HEK293T (cell line): Measurements from ENCODE around the gene DCAF8.

Experiments used
- CTCF ChIA-PET: fragments of 350-600 bp; formaldehyde crosslinking; extraction: SDS; loops from one replicate; lab custom pipeline; 2021; ENCODE audit warnings: antibody characterized with exemption, inconsistent platforms; lab: Yijun Ruan, JAX
- POLR2A ChIA-PET: fragments of 350-600 bp; formaldehyde crosslinking; extraction: SDS; loops from one replicate; lab custom pipeline; 2020; ENCODE audit warnings: antibody characterized with exemption, inconsistent platforms; lab: Yijun Ruan, JAX
- DNase-seq: peaks from one replicate; pipeline ENCODE4 v3.0.0; 2012; ENCODE audit warnings: mixed read lengths; ENCODE audit errors: extremely low spot score
- ARNT ChIP-seq: fragments of 450-650 bp; IDR thresholded peaks from 2 replicates; pipeline ENCODE4 v1.6.1; 2017; ENCODE audit warnings: mild to moderate bottlenecking
- BHLHE40 ChIP-seq: fragments of 450-650 bp; IDR thresholded peaks from 2 replicates; pipeline ENCODE4 v1.6.1; 2016; ENCODE audit warnings: mild to moderate bottlenecking, moderate library complexity, borderline replicate concordance
- CTBP1 ChIP-seq: fragments of 450-650 bp; IDR thresholded peaks from 2 replicates; pipeline ENCODE4 v1.6.1; 2016; ENCODE audit warnings: borderline replicate concordance
- ELF4 ChIP-seq: fragments of 450-650 bp; IDR thresholded peaks from 2 replicates; pipeline ENCODE4 v1.6.1; 2017; ENCODE audit warnings: antibody characterized with exemption
- FOXA1 ChIP-seq: fragments of 450-650 bp; IDR thresholded peaks from 2 replicates; pipeline ENCODE4 v1.6.1; 2016; ENCODE audit warnings: mild to moderate bottlenecking
- FOXK2 ChIP-seq: fragments of 450-650 bp; IDR thresholded peaks from 2 replicates; pipeline ENCODE4 v1.6.1; 2016; ENCODE audit warnings: mild to moderate bottlenecking
- FOXM1 ChIP-seq: fragments of 450-650 bp; IDR thresholded peaks from 2 replicates; pipeline ENCODE4 v1.6.1; 2017; ENCODE audit warnings: mild to moderate bottlenecking, borderline replicate concordance
- HDGF ChIP-seq: fragments of 450-650 bp; IDR thresholded peaks from 2 replicates; pipeline ENCODE4 v1.6.1; 2017; ENCODE audit warnings: antibody characterized with exemption, borderline replicate concordance
- L3MBTL2 ChIP-seq: fragments of 450-650 bp; conservative IDR thresholded peaks from 2 replicates; pipeline ENCODE4 v1.6.1; 2016; ENCODE audit warnings: mild to moderate bottlenecking
- LEF1 ChIP-seq: fragments of 450-650 bp; IDR thresholded peaks from 2 replicates; pipeline ENCODE4 v1.6.1; 2017; ENCODE audit warnings: mild to moderate bottlenecking, borderline replicate concordance
- NFRKB ChIP-seq: fragments of 450-650 bp; IDR thresholded peaks from 2 replicates; pipeline ENCODE4 v1.6.1; 2016; ENCODE audit warnings: mild to moderate bottlenecking, moderate library complexity
- SP1 ChIP-seq: fragments of 450-650 bp; IDR thresholded peaks from 2 replicates; pipeline ENCODE4 v1.6.1; 2017
- SUZ12 ChIP-seq: fragments of 450-650 bp; IDR thresholded peaks from 2 replicates; pipeline ENCODE4 v1.6.1; 2016; ENCODE audit warnings: mild to moderate bottlenecking
- TARDBP ChIP-seq: fragments of 450-650 bp; IDR thresholded peaks from 2 replicates; pipeline ENCODE4 v1.6.1; 2016
- ZNF384 ChIP-seq: fragments of 450-650 bp; IDR thresholded peaks from 2 replicates; pipeline ENCODE4 v1.6.1; 2016
- TF ChIP-seq, protein P1 (sequence below): fragments of 450-650 bp; IDR thresholded peaks from 2 replicates; pipeline ENCODE4 v1.6.1; 2016

The DCAF8 gene

DNA sequence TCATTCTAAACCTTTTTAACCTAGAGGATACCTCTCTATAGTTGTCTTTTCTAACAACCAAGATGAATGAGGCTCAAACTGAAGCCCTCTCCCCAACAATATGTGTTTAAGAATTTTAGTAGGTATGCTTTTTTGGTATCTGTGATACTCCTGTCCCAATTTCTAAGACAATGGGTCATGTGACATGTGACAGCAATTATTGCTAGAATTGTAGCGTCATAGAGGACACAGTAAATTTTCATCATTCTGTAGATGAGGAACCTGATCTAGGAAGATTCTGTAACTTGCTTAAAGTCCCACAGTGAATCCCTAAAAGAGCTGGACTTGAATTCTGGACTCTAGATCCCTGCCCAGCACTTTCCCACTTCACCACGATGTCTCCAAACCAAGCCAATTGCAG is 83.6 kb downstream of the DCAF8 start:
- no peak for TF ChIP-seq ARNT
- no peak for TF ChIP-seq SUZ12
- TF ChIP-seq CTBP1, result no peak
- TF ChIP-seq L3MBTL2, result no peak
- TF ChIP-seq NFRKB, result no peak
- no peak for TF ChIP-seq ZNF384
- no peak for TF ChIP-seq FOXM1
- no peak for TF ChIP-seq BHLHE40
- no peak for TF ChIP-seq ELF4
- ChIA-PET CTCF (no interaction called here), POLR2A (no interaction called here)
- DNase-seq, result no peak

DNA sequence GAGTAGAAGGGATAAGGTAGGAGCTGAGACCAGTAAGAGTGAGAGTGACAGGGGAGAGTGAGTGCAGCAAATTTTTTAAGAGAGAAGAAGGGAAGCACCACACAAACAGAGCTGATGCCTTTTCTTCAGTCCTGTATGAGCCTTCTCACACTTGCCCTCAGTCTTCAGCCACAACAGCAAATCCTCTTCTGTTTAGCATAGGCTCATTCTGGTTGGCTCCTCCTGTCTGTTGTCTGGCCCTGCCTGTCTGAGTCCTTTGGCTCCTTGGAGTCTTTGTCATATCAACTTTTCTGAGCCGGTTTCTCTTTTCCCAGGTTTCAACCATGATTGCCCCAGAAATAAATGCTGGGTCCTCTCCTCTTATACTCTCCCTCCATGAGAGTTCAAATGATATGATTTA is 84.7 kb downstream of the DCAF8 start:
- POLR2A ChIA-PET, result no interaction called here
- TF ChIP-seq NFRKB, result no peak
- CTCF ChIA-PET, result interaction anchor here (1.1 kb wide), 1 partner anchor 131 kb away, joined by 3 read pairs; no protein-coding TSS in a partner anchor
- no peak for DNase-seq

GRCh38 chr1:160177231-160177630 is 85.1 kb downstream of the DCAF8 start:
- POLR2A ChIA-PET, result no interaction called here
- no peak for DNase-seq
- CTCF ChIA-PET, result interaction anchor here (1.1 kb wide), 1 partner anchor 131 kb away, joined by 3 read pairs; no protein-coding TSS in a partner anchor
- no peak for TF ChIP-seq HDGF
- no peak for TF ChIP-seq BHLHE40
- no peak for TF ChIP-seq SUZ12
- no peak for TF ChIP-seq NFRKB
- TF ChIP-seq FOXM1, result no peak
- TF ChIP-seq TARDBP, result no peak
- TF ChIP-seq LEF1, result no peak
- TF ChIP-seq SP1, result no peak
- no peak for TF ChIP-seq L3MBTL2
- no peak for TF ChIP-seq FOXK2
- no peak for TF ChIP-seq CTBP1
- TF ChIP-seq, protein P1, sequence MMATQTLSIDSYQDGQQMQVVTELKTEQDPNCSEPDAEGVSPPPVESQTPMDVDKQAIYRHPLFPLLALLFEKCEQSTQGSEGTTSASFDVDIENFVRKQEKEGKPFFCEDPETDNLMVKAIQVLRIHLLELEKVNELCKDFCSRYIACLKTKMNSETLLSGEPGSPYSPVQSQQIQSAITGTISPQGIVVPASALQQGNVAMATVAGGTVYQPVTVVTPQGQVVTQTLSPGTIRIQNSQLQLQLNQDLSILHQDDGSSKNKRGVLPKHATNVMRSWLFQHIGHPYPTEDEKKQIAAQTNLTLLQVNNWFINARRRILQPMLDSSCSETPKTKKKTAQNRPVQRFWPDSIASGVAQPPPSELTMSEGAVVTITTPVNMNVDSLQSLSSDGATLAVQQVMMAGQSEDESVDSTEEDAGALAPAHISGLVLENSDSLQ, result no peak
- TF ChIP-seq FOXA1, result no peak
- TF ChIP-seq ZNF384, result no peak
- TF ChIP-seq ELF4, result no peak
- no peak for TF ChIP-seq ARNT

DNA sequence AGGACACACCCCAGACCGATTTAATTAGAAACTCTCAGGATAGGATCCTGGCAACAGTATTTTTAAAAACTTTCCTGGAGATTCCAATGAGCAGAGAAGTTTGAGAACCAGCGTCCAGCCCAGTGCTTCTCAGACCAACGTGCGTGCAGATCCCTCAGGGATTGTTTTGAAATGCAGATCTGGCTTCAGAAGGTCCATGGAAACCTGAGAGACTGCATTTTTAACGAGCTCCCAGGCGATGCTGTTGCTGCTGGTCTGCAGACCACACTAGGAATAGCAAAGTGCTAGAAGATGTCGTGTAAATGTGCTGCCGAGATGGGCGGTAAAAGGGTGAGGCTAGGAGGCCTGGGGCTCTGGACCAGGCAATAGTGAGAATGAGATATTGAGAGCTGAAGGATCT is 90.4 kb downstream of the DCAF8 start:
- CTCF ChIA-PET, result no interaction called here
- POLR2A ChIA-PET, result no interaction called here
- TF ChIP-seq CTBP1, result no peak
- no peak for TF ChIP-seq ZNF384
- TF ChIP-seq L3MBTL2, result no peak
- TF ChIP-seq SUZ12, result no peak
- no peak for TF ChIP-seq LEF1
- no peak for TF ChIP-seq FOXA1
- TF ChIP-seq FOXM1, result no peak
- TF ChIP-seq BHLHE40, result no peak
- no peak for TF ChIP-seq SP1
- TF ChIP-seq NFRKB, result no peak
- TF ChIP-seq HDGF, result no peak
- TF ChIP-seq ARNT, result no peak
- no peak for TF ChIP-seq TARDBP
- TF ChIP-seq ELF4, result no peak
- TF ChIP-seq FOXK2, result no peak
- TF ChIP-seq, protein P1, result no peak
- no peak for DNase-seq

DNA sequence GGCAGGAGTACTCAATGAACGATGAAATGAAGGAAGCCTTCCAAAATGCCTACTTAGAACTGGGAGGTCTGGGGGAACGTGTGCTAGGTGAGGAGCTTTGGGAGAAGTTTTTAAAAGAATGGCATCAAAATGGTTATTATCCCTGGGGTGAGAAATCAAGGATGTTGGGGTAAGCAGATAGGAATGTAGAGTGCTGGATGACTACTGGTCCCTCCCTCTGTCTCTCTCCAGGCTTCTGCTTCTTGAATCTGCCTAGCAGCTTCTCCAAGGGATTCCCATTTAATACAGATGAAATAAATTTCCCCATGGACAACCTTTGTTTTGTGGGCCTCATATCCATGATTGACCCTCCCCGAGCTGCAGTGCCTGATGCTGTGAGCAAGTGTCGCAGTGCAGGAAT is 91.0 kb downstream of the DCAF8 start:
- CTCF ChIA-PET, result no interaction called here
- TF ChIP-seq HDGF, result no peak
- TF ChIP-seq FOXK2, result no peak
- TF ChIP-seq ARNT, result no peak
- TF ChIP-seq, protein P1, result no peak
- no peak for TF ChIP-seq BHLHE40
- no peak for TF ChIP-seq ZNF384
- TF ChIP-seq FOXM1, result no peak
- no peak for TF ChIP-seq SUZ12
- TF ChIP-seq TARDBP, result no peak
- TF ChIP-seq ELF4, result no peak
- TF ChIP-seq SP1, result no peak
- TF ChIP-seq FOXA1, result no peak
- DNase-seq, result no peak
- POLR2A ChIA-PET, result no interaction called here

DNA sequence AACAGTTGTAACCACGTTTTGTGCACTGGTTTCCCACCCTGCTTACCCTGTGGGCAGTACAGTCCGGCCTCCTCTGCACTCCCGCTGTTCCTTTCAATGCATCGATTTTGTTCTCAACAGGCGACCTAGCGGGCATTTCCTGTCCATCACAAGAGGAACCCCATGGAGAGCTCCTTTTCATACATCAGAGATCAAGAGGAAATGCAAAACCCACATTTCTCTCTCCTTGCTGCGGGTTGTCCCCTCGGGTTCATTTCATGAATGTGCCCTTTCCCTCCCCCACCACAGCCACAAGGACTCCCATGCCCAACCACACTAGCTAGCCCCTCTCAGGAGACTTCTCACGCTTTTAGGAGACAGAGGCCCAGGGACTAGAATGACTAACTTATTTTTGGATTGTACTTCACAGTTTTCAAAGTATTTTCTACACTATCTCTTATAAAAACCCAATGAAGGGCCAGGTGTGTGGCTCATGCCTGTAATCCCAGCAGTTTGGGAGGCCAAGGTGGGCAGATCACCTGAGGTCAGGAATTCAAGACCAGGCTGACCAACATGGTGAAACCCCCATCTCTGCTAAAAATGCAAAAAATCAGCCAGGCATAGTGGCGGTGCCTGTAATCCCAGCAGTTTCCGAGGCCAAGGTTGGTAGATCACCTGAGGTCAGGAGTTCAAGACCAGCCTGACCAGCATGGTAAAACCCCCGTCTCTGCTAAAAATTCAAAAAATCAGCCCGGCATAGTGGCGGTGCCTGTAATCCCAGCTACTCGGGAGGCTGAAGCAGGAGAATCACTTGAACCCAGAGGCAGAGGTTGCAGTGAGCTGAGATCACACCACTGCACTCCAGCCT is 92.6 kb downstream of the DCAF8 start:
- no peak for DNase-seq

More for the DNA sequence above, 92.6 kb downstream of the DCAF8 start:
- ChIA-PET POLR2A (no interaction called here), CTCF (interaction anchor here (0.7 kb wide), 2 partner anchors 185 to 247 kb away, joined by 3 to 4 read pairs; no protein-coding TSS in a partner anchor)
- TF ChIP-seq, protein P1, result peak; percentile 81
- TF ChIP-seq SUZ12, result no peak
- no peak for TF ChIP-seq NFRKB
- TF ChIP-seq FOXA1, result no peak
- no peak for TF ChIP-seq FOXK2
- no peak for TF ChIP-seq L3MBTL2
